Activated CD4-positive, alpha-beta T cell treated with anti-CD3 and anti-CD28 coated beads, Interleukin-2, amount 50 U/mL, for 4 hours (primary cell): ENCODE data around the gene EBLN1.

ENCODE experiments used
- DNase-seq, 2 experiments: peaks; one replicate each; pipeline ENCODE4 v3.0.0-alpha.2; 2020

Gene EBLN1

DNA sequence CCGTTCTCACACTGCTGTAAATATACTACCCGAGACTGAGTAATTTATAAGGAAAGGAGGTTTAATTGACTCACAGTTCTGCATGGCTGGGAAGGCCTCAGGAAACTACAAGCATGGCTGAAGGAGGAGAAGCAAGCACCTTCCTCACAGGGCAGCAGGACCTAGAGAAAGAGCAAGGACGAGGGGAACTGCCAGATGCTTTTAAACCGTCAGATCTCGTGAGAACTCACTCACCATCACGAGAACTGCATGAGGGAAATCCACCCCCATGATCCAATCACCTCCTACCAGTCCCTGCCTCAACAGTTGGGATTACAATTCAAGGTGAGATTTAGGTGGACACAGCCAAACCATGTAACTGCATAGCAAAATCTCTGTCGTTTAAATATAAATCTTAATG is at the start of gene EBLN1:
TSS of gene EBLN1 (minus strand) at position 174 of the 400 bp plus-strand sequence. CDS start 8,032 bp downstream, outside the sequence.
- DNase-seq = no peak

DNA sequence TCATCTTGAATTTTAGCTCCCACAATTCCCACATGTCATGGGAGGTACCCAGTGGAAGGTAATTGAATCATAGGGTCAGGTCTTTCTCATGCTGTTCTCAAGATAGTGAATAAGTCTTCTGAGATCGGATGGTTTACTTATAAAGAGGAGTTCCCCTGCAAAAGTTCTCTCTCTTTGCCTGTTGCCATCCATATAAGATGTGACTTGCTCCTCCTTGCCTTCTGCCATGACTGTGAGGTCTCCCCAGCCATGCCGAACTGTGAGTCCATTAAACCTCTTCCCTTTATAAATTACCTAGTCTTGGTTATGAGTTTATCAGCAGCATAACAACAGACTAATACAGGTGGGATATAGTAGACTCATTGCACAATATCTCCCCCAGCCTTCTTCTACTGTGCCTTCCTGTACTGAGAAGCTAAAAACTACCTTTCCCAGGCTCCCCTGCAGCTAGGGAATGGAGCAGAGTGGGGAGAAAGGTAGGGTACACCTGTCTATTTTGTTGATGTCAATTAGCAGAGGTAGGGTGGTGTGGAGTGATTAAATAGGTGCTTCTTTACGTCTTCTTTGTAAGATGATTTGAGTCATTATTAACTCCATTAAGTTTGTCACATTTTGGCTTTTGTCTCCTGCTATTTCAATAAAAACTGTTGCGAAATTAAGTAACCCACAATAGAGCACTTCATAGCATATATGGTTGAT is 48.2 kb upstream of the EBLN1 start:
- no peak for DNase-seq

DNA sequence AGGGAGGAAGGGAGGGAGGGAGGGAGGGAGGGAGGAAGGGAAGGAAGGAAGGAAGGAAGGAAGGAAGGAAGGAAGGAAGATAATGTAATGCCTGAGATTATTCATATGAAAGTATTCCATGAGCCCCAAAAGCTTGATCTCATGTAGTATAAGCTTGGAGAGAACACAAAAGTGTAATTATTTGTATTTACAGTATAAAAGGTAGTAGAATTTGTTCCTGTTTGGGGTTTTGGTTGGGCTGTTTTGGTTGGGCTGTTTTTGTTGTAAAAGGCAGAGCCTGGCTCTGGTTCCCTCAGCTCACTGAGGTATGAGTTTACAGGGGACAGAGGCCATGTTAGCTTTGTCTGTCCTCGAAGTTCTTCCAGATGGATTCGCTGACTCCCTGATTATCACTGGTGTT is 45.3 kb upstream of the EBLN1 start:
- no peak for DNase-seq

DNA sequence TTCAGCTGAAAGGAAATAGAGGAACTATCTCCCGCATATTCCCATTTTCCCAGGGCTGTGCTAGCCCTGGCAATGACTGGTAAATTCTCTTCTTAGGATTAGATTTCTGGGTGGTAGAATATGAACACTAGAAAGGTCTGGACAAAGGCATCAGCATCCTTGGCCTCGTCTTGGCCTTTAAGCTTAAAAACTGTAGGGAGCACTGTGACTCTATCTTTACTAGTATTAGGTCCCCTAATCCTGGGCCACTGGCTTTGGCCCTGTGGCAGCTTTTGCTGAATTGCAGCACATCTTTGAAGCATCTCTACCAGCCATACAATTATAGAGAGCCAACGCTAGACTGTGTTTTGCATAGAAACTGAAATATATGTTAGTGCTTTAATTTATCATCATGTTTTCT is 41.5 kb upstream of the EBLN1 start:
- peak in 1 of 2 experiments; percentile 4 for DNase-seq

DNA sequence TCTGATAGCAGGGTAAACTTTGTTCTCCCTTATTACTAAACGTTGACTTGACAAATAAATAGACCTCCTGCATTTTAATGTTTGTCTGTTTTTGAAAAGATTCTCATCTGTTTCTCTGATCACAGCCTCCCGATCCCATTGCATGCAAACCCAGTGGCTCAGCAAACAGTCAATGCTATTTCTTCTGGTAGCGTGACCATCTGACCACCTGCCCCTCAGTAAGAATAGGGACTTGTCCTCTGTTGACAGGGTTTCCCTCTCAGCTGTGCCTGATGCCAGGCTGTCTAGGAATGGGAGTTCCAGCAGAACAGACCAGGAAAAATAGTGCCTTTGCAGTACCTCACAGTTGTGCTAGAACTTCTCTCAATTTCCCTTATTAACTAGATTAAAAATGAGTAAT is 40.7 kb upstream of the EBLN1 start:
- DNase-seq = no peak

DNA sequence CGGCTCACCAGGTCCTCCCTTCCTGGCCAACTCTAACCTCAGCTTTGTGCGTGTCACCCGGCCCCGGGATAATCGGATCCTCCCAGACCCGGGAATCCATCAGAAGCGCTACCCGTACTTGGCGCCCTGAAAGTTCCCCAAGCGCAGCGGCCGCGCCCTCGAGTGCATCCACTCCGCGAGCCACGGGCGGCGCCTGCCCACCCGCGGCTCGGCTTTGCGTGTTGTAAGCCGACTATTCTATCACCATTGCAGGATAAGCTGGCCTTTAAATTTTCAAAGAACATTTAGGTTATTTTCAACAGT is 35.7 kb upstream of the EBLN1 start:
- DNase-seq = peak; percentile 35 to 49

DNA sequence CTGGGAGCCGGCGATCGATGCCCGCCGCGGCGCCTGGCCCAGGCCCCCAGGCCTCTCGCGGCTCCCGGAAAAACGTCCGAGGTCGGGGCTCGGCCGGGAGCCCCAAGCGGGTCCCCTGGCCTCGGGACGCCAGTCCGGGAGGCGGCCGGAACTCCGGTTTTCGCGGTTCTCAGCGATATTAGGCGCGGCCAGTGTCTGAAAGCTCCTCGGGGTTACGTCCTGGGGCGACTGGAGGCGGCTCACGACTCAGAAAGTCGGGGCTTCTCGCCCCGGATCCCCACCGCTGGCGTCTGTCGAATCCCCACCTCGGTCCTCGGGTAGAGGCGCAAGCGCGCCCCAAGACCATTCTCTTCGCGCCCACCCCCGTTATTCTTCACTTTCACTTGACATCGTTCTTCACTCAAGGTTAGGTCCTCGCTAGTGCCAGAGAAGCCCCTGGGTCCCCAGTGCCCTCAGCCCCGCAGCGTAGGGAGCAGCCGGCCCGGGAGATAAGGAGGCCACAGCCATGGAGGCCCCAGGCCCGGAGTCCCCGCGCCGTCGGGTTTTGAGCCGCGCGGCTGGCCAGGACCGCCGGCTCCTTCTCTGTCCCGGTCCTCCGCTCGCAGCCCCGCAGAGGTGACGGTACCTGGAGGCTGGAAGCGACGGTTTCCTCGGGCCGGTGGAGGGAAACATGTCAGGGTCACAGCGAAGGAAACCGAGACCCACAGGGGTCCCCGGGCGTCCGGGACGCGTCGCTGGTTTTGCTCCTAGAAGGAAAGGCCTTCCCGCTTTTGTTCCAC is 35.2 kb upstream of the EBLN1 start:
- DNase-seq = peak; percentile 24 to 45

DNA sequence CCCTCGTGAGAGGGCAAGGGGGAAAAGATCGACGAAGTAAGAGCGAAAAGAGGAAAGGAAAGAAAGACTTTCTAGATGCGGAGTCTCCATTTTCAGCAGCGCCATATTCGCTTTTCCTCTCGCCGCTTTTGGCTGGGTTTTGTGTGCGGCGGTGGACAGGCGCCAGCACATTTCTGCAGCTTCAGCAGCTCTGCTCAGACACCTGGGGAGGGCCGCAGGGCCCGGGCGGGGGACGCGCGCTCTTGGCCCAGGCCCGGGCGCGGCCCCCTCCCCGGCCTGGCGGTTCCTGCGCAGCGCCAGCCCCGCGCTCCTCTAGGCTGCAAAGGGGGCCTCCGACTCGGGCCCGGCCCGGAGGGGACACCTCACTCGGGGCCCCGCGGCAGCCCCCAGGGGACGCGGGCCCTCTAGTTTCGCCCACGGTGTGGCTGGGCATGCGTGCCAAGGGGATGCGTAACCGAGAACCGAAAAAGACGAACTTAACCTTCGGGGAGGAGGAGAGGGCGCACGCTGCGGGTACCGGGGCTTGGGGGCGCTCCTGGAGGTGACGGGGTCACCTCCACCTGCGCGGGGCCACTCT is 34.5 kb upstream of the EBLN1 start:
- peak; percentile 40 to 50 for DNase-seq

DNA sequence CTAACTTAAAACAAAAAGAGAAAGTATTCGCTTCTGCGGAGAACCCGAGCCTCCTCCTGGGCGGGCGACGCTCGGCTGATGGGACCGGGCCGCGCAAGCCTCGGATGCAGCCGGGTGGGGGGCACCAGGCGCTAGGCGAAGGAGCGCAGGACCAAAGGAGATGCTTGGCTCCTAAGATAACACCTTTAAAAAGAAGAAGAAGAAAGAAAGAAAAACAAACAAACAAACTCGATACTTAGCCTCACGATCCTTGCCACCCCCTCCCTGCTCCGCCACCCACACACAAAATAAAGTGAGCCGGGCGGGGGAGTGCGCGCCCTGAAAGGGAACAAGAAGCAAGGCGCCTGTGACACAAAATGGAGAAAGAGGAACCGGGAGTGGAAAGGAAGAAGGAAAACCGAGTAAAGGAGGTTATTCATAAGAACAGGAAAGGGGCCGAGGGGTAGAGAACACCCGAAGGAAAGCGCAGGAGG is 34.0 kb upstream of the EBLN1 start:
- peak; percentile 76 to 77 for DNase-seq

DNA sequence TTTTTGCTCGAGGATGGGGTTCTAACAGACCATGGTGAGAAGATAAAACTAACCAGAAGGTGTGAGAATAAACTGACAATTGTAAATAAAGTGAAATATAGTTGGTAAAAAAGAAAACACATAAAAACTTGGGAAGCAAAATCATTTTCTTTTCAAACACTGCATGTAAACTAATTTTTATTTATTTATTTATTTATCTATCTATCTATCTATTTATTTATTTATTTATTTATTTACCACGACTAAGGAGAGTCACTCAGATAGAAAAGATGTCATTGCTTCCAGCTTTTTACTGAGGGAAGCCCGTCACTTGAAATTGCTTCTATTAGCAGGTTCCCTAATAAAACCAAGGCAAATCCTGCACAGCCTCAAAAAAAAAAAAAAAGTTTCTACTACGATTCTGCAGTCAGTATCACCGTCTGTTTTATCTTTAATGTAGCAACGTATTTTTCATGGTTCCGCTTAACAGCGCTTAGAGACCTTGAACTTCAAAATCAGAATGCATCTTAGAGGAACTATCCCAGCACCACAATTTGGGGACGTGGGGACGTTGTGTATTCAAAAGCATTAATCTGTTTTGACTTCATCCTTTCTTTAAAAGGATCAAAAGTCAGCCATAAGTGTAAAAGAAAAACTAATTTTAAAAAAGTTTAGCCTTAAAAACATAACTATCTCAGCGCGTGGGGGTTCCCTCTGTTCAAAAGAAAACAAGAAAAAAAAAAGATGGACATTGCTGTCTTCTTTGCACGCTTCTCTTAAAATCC is 33.3 kb upstream of the EBLN1 start:
- DNase-seq = no peak

DNA sequence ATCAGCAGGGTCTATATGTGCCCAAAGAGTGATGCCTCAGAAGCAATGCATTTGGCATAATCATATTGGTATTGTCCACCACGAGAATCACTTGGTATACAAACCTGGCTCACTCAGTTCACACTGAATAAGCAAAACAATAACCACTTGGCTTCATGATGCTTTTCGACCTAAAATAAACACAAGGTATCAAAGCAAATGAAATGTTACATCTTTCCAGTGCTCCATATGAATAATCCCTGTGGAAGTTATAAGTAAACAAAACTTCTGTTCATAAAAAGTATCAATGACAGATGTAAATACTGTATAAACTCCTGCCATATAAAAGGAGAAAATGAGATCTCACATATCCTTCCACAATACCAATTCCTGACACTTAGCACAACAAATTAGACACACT is 29.8 kb upstream of the EBLN1 start:
- DNase-seq = no peak

DNA sequence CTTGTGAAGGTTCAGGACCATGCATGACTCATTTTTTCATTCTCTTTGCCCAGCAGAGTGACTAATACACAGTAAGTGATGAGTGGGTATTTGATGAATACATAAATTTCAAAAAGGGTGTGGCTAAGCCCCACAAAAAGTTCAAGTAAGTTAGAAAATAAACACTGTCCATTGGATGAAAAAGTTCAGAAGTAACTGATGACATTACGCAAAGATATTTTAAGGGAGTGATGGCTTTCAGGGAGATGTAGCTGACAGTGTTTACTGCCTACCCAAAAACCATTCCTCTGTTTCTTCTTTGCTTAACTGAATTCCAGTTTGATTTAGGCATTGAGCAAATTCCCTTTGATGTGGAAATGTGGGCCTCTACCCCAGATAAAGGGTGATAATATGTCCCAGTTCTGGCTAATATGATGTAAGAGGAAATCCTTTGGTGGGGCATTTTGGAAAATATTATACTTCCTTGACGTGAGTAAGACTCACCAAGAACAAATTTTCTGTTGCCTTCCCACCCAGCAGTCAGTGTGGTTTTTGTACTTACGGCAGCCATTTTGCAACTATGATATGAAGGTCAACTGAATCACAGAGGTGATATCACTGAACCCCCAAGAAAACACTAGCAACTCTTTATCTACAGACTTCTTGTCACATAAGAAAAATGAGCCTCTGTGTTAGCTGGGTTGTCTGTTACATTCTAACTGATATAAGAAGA is 29.0 kb upstream of the EBLN1 start:
- peak; percentile 27 to 45 for DNase-seq

DNA sequence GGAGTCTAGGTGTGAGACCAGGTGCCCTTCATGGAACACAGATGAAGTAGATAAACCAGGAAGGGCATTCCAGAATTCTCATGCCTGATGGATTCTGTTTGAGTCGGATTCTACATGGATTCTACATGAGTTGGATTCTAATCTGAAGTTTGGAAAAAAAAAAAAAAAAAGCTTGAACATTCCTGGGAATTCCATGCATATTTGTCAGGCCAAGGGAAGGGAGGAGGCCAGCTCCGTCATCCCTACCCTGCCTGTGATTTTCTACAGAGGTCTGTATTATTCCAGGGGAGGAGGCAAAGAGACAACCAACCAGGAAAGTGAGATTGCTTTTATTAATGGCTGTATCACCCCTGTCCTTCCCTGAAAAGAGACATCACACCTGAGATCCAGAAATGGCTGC is 27.8 kb upstream of the EBLN1 start:
- DNase-seq = no peak

DNA sequence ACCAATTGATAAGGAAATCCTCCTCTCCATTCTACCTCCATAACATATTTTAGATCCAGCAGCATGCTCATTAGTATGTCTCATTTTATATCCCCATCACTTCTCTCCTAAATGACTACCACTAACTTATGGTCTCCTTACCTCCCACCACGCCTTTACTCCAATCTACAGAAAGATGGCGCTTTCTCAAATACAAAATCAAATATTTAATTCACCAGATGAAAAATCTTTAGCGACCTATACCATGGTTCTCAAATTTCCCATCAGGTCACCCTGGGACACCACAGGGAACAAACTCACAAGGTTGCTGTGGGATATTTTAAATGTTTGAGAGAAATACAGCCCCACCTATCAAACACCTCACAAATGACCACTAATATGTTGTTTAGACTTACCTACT is 27.0 kb upstream of the EBLN1 start:
- DNase-seq = no peak

DNA sequence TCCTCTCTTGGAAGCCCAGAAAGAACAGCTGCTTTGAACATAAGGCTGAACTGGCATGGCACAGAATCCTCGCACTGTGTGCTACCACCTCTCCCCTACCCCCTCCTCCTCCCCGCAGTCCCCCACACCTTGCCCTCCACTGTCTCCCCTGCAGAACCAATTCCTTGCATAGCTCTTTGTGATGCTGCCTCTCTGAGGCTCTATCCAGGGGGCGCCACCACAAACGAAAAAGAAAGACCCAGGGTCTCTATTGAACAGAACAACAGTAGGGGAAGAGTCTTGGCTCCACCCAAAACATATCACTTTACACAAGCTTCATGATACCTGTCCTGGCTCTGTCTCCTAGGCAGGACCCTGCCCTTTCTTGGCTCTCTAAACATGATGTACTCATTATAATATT is 26.2 kb upstream of the EBLN1 start:
- peak; percentile 17 to 26 for DNase-seq

DNA sequence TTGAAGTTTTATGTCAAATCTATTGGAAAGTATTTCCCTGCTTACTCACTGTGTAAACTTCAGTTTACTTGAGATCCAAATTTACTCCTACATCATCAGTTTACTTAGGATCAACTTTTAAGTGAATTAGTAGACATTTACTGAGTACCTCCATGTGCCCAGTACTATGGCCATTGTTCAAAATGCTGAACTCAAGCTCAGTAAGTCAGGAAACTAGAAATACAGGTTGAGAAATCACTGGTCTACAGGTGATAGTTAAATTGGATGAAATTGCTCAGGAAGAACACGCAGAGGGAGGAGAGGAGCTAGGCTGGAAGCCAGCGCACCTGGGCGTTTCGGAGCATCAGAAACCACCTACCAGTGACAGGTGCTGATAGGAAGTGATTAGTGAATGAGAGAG is 25.5 kb upstream of the EBLN1 start:
- DNase-seq = no peak

DNA sequence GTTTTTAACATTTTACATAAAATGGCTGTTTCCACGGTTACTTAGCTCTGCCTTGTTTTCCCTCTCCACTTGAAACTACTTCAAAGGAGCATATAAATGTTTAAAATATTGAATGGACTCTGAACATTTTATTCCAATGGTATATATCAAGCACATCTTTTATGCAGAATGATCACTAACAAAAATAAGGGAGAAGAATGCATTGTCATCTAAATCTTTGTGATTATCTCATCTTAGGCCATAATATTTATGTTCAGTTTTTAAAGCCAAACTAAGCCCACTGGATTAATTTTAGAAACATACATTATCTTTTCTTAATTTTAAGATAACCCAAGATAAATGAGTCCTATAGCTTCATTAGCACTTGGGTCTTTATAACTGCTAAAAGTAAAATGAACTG is 13.4 kb upstream of the EBLN1 start:
- DNase-seq = no peak

DNA sequence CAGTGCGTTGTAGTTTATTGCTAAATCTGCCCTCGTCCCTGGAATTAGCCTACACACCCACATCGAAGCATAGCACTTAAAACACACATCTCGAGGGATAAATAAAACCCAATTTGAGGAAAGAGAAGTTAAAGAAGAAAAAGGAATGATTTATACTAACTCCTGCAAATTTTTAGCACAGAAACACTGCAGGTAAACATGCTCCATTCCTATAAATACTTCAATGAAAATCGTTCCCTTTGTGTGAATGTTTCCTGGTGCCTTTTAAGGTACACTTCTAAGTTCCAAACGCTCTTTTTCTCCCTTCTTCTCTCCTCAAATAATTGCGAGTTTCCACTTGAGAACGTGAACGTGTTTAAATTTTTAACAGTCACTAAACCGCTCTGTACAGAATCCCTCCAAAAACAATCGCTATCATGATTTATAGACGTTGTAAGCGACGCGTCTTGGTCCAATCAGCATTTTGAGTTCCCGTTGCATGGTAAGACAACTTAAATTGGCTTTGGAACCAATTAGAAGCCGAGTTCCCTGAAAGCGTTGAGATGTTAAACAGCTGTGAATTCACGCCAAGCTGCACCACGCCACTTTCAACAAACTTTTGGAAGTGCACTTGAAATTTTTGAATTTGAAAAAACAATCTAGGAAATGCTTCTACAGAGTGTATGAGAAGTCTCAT is 12.5 kb upstream of the EBLN1 start:
- DNase-seq = peak; percentile 12 to 13

DNA sequence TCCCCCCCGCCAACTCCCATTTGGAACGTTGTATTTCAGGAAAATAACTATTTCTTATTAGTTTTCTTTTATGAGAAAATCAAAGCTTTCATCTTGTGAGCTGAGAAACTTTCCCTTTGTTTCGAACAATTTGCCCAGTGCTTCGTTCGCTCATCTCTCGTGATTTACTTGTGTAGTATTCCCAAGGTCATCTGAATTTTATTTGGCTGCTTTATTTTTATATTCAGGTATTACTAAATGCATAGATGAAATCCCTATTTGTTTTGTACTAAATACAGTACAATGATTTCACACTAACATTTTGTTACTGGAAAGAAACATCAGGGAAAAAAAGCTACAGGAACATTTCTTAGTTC is 12.0 kb upstream of the EBLN1 start:
- no peak for DNase-seq

DNA sequence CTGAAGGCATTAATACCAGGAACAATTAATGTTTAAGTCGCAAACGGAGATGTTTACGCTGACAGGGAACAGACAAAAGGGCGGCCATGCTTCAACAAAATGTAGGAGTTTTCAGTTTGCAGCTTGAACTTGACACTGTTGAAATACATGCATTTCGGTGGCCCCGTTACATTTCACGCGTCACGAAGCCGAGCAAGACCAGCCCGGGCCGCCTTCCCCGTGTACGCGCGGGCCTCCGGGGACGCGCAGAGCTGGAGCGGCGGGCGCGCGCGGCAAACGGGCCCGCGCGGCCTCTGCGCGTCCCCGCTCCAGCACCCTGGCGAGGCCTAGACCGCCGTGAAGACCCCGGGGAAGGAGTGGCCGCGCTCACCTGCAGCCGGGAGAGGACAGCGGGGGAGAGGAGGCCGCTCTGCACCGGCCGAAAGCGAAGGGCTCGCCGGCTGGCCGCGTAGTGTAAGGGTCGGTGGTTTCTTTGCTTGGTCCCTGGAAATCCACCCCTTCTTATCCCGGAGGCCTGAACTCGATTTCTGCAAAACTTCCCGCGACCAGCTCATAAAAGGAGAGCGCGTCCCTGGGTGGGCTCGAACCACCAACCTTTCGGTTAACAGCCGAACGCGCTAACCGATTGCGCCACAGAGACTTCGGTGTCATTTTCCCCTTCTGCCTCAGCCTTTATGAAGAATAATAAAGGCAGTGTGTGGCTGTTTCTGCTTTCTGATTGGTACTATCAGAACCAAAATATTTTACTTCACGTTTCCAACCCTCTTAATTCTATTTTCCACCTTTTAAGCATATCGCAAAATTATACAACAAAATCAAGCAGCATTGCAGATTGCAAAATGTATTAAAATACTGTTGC is 11.4 kb upstream of the EBLN1 start:
- peak; percentile 82 to 83 for DNase-seq
